ENCODE data around the gene EVC. TPM values are rescaled to one million over a fixed set of nuclear protein-coding genes. Genes with fewer than 3 reads are reported as not detected.

The EVC gene
- 17.1 and 17.9 TPM in 2 replicates for total RNA-seq

GRCh38 chr4:5710961-5711478 lies at the start of gene EVC:
Gene EVC (plus strand): TSS chr4:5711201. CDS start chr4:5711381, 180 bp downstream.

DNA sequence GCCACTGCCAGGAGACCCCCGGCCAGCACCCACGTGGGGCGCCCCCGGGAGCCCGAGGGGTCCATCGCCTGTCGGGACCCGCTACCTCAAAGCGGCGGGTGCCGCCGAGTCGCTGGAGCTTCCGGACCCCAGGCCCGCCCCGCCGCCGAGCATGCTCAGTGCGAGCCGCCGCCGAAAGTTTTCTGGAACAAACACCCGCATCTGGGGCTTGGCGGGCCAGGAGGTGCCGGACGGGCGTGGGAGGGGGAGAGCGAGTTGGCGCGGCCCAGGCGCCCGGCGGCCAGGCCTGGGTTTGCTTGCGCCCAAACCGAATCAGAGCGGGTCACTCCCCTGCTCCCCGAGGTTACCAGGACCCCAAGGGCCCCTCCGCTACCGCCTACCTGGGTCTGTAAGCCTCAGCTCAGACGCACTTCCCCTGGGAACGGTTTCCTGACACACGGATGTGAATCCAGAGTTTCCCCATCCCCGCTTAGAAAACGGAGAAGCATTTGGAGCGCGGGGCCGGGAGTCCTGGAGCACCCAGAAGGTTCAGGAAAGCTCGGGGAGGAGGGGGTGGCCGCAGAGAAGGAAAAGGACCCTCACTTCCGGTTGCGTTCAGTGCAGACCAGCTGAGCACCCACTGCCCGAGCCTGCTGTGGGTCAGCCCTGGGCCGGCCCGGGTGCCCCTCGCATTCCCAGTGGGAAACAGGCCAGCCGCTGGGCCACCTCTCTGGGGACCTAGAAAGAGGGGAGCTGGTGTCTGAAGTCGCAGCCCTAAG lies 2.4 kb upstream of the EVC start, which contains the start of gene EVC2:
Gene EVC2 (minus strand): TSS at position 111 of the 758 bp plus-strand sequence. CDS start 46 bp downstream, at position 65.

Other genes starting within 250 kb of the EVC start
- gene EVC2, start 2.6 kb upstream of the EVC start, total RNA-seq = 8.3 and 10.1 TPM in 2 replicates
- gene CRMP1, start 181.9 kb downstream of the EVC start, total RNA-seq = 0.24 TPM in 1 of 2 replicates, not detected in the other